OCI-LY3 (cell line): Measurements from ENCODE around the gene PCSK6.

Experiments
- EZH2phosphoT487 ChIP-seq: fragments of 200-600 bp; shearing (Covaris generic); IDR thresholded peaks from 2 replicates; pipeline ENCODE4 v1.6.1; 2018; ENCODE audit warnings: antibody characterized with exemption, mixed run types, low read depth
- TF ChIP-seq, protein P1 (sequence below): fragments of 200-600, 300-600 bp; sonication (generic); IDR thresholded peaks from 2 replicates; pipeline ENCODE4 v1.5.1; 2014; ENCODE audit warnings: antibody characterized with exemption, low read length, low read depth

- no peak for TF ChIP-seq EZH2phosphoT487
- TF ChIP-seq, protein P1, sequence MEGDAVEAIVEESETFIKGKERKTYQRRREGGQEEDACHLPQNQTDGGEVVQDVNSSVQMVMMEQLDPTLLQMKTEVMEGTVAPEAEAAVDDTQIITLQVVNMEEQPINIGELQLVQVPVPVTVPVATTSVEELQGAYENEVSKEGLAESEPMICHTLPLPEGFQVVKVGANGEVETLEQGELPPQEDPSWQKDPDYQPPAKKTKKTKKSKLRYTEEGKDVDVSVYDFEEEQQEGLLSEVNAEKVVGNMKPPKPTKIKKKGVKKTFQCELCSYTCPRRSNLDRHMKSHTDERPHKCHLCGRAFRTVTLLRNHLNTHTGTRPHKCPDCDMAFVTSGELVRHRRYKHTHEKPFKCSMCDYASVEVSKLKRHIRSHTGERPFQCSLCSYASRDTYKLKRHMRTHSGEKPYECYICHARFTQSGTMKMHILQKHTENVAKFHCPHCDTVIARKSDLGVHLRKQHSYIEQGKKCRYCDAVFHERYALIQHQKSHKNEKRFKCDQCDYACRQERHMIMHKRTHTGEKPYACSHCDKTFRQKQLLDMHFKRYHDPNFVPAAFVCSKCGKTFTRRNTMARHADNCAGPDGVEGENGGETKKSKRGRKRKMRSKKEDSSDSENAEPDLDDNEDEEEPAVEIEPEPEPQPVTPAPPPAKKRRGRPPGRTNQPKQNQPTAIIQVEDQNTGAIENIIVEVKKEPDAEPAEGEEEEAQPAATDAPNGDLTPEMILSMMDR, result no peak
These were observed 19.8 kb upstream of the PCSK6 start for GRCh38 chr15:101509279-101509678.
